A673 (cell line): Measurements from ENCODE around the gene PLCG2. TPM values are rescaled to one million over a fixed set of nuclear protein-coding genes. Genes with fewer than 3 reads are reported as not detected.

Experiments
- BruUV-seq: library from RNA; stranded (reverse); fragments of 400-500 nt; replicated peaks from 2 replicates; lab custom pipeline; 2021; lab: Mats Ljungman, UMichigan
- CTCF ChIA-PET: fragments of 300-600 bp; sonication (Branson Sonifier 250); formaldehyde crosslinking; loops from one replicate; lab custom pipeline; 2022; ENCODE audit warnings: antibody characterized with exemption; lab: Charles Lee
- POLR2A ChIA-PET: fragments of 300-600 bp; sonication (Branson Sonifier 250); formaldehyde crosslinking; loops from one replicate; lab custom pipeline; 2022; ENCODE audit warnings: antibody characterized with exemption; ENCODE audit not compliant: low non-redundant PET; lab: Charles Lee
- DNase-seq: peaks from one replicate; pipeline ENCODE4 v3.0.0-alpha.2; 2015; ENCODE audit warnings: low spot score
- H3K27ac ChIP-seq: fragments of 200-600 bp; sonication (generic); 2 replicates; pipeline ENCODE4 v1.5.1; 2016; ENCODE audit warnings: mixed run types, low read depth, mild to moderate bottlenecking, mixed read lengths, antibody characterized with exemption, low read length; ENCODE audit not compliant: poor library complexity, severe bottlenecking
- H3K27me3 ChIP-seq: fragments of 200-600 bp; sonication (generic); replicated peaks from 2 replicates; pipeline ENCODE4 v1.6.1; 2017; ENCODE audit warnings: mixed run types, low read depth, mild to moderate bottlenecking, mixed read lengths, antibody characterized with exemption, low read length; ENCODE audit not compliant: insufficient read depth, poor library complexity
- H3K36me3 ChIP-seq: fragments of 200-600 bp; sonication (generic); 2 replicates; pipeline ENCODE4 v1.6.1; 2016; ENCODE audit warnings: mixed run types, mild to moderate bottlenecking, mixed read lengths, antibody characterized with exemption, low read length; ENCODE audit not compliant: insufficient read depth, poor library complexity, severe bottlenecking
- H3K4me1 ChIP-seq: fragments of 200-600 bp; sonication (generic); 2 replicates; pipeline ENCODE4 v1.6.1; 2017; ENCODE audit warnings: mixed run types, mild to moderate bottlenecking, mixed read lengths, antibody characterized with exemption, low read length; ENCODE audit not compliant: insufficient read depth, poor library complexity, severe bottlenecking
- H3K4me3 ChIP-seq: fragments of 200-600 bp; sonication (generic); 2 replicates; pipeline ENCODE4 v1.5.1; 2016; ENCODE audit warnings: low read depth, mixed run types, mild to moderate bottlenecking, mixed read lengths, low read length; ENCODE audit not compliant: poor library complexity, severe bottlenecking
- H3K9me3 ChIP-seq: fragments of 200-600 bp; sonication (generic); 2 replicates; pipeline ENCODE4 v1.6.1; 2016; ENCODE audit warnings: mixed run types, low read depth, mild to moderate bottlenecking, mixed read lengths, antibody characterized with exemption, low read length; ENCODE audit not compliant: poor library complexity, severe bottlenecking
- EZH2 ChIP-seq: fragments of 200-600 bp; sonication (generic); IDR thresholded peaks from 2 replicates; pipeline ENCODE4 v1.6.1; 2017; ENCODE audit warnings: borderline replicate concordance, low read depth, mild to moderate bottlenecking, mixed read lengths, antibody characterized with exemption, low read length; ENCODE audit not compliant: poor library complexity, severe bottlenecking
- intact Hi-C: fragments of 100-400 bp; cut with micrococcal nuclease; formaldehyde crosslinking; loops from one replicate; pipeline ENCODE4 v1.10.0; 2022; ENCODE audit not compliant: unreplicated experiment
- total RNA-seq: library from RNA; stranded (reverse); gene quantifications from 2 replicates; pipeline ENCODE4 v1.2.3, GENCODE V29; 2021
- TF ChIP-seq, protein P1 (sequence below): fragments of 300-800, 200-600 bp; sonication (generic); conservative IDR thresholded peaks from 2 replicates; pipeline ENCODE4 v1.5.1; 2017; ENCODE audit warnings: low read depth, mild to moderate bottlenecking, antibody characterized with exemption, low read length, moderate library complexity, mixed read lengths

PLCG2 gene
- total RNA-seq, 1 experiment from 2014 or later, result 9.6 TPM

- intact Hi-C loops, result no loop called here
- peak; percentile 32 for DNase-seq
- POLR2A ChIA-PET, result no interaction called here
- CTCF ChIA-PET, result interaction anchor here (1.0 kb wide), 2 partner anchors 64 to 232 kb away, joined by 4 to 6 read pairs; no protein-coding TSS in a partner anchor
- H3K4me1 ChIP-seq, result no peaks in the 10 kb centered on the region
- H3K9me3 ChIP-seq, result no peaks in the 10 kb centered on the region
- no peak overlapping the region for H3K27ac ChIP-seq
- H3K4me3 ChIP-seq, result no peak overlapping the region
- no TSS peak for BruUV-seq
- H3K36me3 ChIP-seq, result no peaks in the 10 kb centered on the region
- TF ChIP-seq, protein P1, sequence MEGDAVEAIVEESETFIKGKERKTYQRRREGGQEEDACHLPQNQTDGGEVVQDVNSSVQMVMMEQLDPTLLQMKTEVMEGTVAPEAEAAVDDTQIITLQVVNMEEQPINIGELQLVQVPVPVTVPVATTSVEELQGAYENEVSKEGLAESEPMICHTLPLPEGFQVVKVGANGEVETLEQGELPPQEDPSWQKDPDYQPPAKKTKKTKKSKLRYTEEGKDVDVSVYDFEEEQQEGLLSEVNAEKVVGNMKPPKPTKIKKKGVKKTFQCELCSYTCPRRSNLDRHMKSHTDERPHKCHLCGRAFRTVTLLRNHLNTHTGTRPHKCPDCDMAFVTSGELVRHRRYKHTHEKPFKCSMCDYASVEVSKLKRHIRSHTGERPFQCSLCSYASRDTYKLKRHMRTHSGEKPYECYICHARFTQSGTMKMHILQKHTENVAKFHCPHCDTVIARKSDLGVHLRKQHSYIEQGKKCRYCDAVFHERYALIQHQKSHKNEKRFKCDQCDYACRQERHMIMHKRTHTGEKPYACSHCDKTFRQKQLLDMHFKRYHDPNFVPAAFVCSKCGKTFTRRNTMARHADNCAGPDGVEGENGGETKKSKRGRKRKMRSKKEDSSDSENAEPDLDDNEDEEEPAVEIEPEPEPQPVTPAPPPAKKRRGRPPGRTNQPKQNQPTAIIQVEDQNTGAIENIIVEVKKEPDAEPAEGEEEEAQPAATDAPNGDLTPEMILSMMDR, result no peak
- no peak for TF ChIP-seq EZH2
- no peaks in the 10 kb centered on the region for H3K27me3 ChIP-seq
Observed at GRCh38 chr16:81997738-81998137, 218.6 kb downstream of the PLCG2 start.

DNA sequence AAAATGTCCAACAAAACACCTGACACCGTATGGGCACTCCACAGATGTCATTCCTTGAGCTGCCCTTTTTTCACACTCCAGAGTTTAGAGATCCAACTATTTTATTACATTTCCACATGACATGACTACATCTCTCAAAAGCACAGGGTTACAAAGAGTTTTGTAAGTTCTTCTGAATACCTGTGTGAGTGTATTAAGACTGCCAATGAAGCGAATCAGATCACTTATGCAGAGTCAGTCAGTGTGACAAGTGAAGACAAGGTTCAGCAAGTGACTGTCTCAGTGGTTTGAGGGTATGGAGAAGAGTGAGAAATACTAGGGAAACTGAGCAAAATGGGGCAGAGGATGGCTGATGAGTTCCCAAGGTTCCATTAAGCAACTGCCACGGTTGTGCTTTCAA is 223.7 kb downstream of the PLCG2 start:
- H3K27me3 ChIP-seq, result no peaks in the 10 kb centered on the region
- H3K9me3 ChIP-seq, result no peaks in the 10 kb centered on the region
- no peak for TF ChIP-seq EZH2
- TF ChIP-seq, protein P1, result no peak
- no peaks in the 10 kb centered on the region for H3K36me3 ChIP-seq
- no peak overlapping the region for H3K4me3 ChIP-seq
- no TSS peak for BruUV-seq
- H3K4me1 ChIP-seq, result peaks cover 3% of the 10 kb centered on the region
- ChIA-PET POLR2A (no interaction called here), CTCF (no interaction called here)
- DNase-seq, result no peak
- intact Hi-C loops, result no loop called here
- H3K27ac ChIP-seq, result no peak overlapping the region

- no peak for DNase-seq
- Histone ChIP-seq H3K27me3 (no peaks in the 10 kb centered on the region), H3K36me3 (no peaks in the 10 kb centered on the region), H3K4me3 (no peak overlapping the region), H3K9me3 (peaks cover 11% of the 10 kb centered on the region), H3K4me1 (peaks cover 3% of the 10 kb centered on the region), H3K27ac (no peak overlapping the region)
- intact Hi-C loops, result no loop called here
- ChIA-PET CTCF (no interaction called here), POLR2A (no interaction called here)
- BruUV-seq, result no TSS peak
- TF ChIP-seq EZH2, result no peak
- TF ChIP-seq, protein P1, result no peak
Observed at GRCh38 chr16:82004601-82005000, 225.5 kb downstream of the PLCG2 start.
